IPS-18c (cell line): Measurements from ENCODE around the gene C7.

Source experiments
- H3K4me3 ChIP-seq: 2 replicates; pipeline ENCODE4 v1.7.0; 2013; ENCODE audit warnings: low read depth, mild to moderate bottlenecking, low read length, moderate library complexity; ENCODE audit not compliant: insufficient read depth
- H3K9me3 ChIP-seq: one replicate; pipeline ENCODE4 v1.6.1; 2013; ENCODE audit warnings: mild to moderate bottlenecking, low read length, moderate library complexity; ENCODE audit not compliant: control insufficient read depth, insufficient read depth

C7 gene

GRCh38 chr5:40976836-40977235 is 67.5 kb downstream of the C7 start:
- Histone ChIP-seq H3K9me3 (no peaks in the 10 kb centered on the region), H3K4me3 (no peak overlapping the region)

DNA sequence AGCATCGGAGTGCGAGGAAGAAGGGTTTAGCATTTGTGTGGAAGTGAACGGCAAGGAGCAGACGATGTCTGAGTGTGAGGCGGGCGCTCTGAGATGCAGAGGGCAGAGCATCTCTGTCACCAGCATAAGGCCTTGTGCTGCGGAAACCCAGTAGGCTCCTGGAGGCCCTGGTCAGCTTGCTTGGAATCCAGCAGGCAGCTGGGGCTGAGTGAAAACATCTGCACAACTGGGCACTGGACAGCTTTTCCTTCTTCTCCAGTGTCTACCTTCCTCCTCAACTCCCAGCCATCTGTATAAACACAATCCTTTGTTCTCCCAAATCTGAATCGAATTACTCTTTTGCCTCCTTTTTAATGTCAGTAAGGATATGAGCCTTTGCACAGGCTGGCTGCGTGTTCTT is 72.1 kb downstream of the C7 start:
- H3K4me3 ChIP-seq: no peak overlapping the region
- H3K9me3 ChIP-seq: no peaks in the 10 kb centered on the region

DNA sequence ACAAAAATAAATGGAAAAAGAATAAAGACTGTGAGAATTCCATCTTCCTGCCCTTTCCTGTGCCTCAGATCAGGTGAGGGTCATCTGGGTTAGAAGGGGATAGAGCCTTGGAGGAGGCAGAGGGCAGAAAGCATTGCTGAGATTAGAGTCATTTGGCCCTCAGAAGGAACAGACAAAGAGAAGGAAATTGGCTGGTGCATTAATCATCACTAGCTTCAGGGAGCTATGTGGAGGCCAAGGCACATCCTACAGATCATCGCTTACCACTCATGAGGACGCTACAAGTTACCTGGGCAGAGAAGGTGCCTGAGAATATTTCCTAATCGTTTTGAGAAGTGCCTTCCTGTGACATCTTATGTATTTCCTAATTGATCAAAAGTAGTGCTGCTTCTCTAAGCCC is 74.5 kb downstream of the C7 start:
- Histone ChIP-seq H3K4me3 (no peak overlapping the region), H3K9me3 (no peaks in the 10 kb centered on the region)

- H3K9me3 ChIP-seq: no peaks in the 10 kb centered on the region
- no peak overlapping the region for H3K4me3 ChIP-seq
Measured at GRCh38 chr5:40984884-40985283, 75.6 kb downstream of the C7 start.

GRCh38 chr5:40985501-40985900 is 76.2 kb downstream of the C7 start:
- Histone ChIP-seq H3K9me3 (no peaks in the 10 kb centered on the region), H3K4me3 (no peak overlapping the region)

GRCh38 chr5:40986666-40987065 is 77.4 kb downstream of the C7 start:
- H3K9me3 ChIP-seq: no peaks in the 10 kb centered on the region
- no peak overlapping the region for H3K4me3 ChIP-seq

GRCh38 chr5:40987349-40987748 is 78.1 kb downstream of the C7 start:
- H3K4me3 ChIP-seq: no peak overlapping the region
- H3K9me3 ChIP-seq: no peaks in the 10 kb centered on the region

DNA sequence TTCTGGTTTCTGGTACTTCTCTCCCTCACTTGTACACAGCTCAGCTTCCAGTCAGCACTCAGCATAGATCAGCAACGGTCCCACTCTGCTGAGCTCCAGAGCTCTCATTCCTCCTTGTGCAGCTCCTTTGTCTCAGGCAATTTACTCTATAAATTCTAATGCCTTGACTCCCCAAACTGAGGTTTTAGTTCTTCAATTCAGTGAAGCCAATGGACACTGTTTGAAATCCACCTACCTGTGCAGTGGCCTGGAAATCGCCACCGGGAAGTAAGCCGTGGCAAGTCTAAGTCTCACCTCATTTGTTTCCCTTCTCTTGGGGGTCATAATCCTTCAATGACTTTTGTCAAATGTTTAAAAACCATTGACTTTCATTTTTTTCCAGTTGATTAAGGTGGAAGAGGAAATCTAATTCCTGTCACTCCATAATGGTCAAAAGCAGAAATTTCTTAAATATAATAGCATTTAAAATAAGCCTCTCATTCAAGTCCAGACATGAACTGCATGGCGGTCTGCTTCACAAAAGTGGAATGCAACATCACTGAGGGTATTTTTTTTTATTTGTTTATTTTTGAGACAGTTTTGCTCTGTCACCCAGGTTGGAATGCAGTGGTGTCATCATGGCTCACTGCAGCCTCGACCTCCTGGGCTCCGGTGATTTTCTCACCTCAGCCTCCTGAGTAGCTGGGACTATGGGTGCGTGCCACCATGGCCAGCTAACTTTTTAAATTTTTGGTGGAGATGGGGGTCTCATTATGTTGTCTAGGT is 79.6 kb downstream of the C7 start:
- H3K4me3 ChIP-seq: no peak overlapping the region
- H3K9me3 ChIP-seq: no peaks in the 10 kb centered on the region

DNA sequence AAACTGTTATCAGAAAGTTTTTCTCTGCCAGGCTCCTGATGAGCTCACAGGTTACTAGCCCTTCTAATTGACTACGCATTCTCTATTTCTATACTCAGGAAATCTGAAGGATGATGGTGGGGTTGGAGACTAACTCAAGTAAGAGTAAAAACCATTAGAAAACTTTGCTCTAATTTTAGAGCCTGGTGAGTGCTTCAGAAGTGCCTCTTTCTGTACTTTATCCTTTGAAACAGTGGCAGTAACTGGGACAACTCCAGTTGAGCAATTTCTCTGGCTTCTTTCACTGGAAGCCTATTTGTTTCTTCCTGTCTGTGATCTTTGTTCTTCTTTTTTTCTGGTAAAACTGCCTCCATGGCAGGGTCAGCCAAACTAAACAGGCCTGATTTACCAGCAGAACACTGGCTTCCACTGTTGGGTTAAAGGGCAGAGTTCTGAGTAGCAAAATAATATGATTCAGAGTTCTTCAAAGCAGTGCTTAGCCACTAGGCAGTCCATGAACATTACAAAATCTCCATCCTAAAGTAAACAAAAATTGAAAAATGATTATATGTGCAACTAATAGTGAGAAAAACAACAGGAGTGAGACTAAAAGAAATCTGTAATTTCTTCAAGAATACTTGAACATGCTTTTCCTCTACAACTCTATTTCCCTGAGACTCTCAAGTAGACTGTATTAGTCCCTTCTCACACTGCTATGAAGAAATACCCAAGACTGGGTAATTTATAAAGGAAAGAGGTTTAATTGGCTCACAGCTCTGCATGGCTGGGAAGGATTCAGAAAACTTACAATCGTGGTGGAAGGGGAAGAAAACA is 82.1 kb downstream of the C7 start:
- Histone ChIP-seq H3K4me3 (no peak overlapping the region), H3K9me3 (no peaks in the 10 kb centered on the region)

- Histone ChIP-seq H3K4me3 (no peak overlapping the region), H3K9me3 (no peaks in the 10 kb centered on the region)
Measured at GRCh38 chr5:40991981-40992559, 82.8 kb downstream of the C7 start.

DNA sequence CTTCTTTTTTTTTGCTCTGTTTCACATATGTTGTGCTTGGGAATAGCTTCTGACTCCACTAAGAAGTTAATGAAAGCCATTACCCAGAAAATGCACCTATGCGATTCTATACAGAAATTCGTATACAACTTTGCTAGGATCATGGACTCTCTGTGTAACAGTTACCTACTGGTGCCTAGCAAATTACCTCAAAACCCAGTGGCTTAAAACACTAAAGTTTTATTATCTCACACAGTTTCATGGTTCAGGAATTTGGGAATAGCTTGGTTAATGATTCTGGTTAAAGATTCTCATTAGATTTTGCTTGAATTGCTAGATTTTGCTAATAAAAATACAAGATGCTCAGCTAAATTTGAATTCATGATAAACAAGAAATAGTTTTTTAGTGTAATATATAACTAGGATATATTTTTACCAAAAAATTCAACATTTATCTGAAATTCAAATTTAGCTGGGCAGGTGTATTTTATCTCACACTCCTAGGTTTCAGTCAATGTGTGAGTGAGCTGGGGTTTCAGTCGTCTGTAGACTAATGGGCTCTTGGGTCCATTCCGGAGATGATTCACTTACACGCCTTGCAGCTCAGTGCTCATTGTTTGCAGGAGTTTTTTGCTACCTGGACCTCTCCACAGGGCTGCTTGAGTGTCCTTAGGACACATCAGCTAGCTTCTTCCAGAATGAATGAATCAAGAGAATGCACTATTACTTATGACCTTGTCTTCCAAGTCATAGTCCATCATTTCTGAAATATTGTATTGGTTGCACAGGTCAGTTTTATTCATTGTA is 86.7 kb downstream of the C7 start:
- no peaks in the 10 kb centered on the region for H3K9me3 ChIP-seq
- no peak overlapping the region for H3K4me3 ChIP-seq

DNA sequence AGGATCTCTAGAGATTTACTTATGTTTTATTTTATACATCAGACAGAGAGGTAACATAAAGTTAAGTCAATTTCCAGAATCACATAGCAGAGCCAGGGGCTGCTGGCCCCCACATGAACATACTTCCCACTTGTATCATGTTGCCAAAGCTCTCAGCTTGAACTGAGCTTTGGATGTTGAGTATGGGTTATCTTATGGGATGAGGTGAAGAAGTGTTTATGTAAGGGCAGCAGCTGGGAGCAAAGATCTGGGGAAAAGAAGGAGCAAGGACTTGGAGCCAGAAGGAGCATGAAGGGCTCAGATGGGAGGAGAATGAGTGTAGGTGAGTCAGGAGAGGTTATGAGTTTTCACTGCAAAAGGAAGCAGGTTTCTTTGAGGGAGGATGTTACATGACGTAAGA is 89.8 kb downstream of the C7 start:
- Histone ChIP-seq H3K9me3 (no peaks in the 10 kb centered on the region), H3K4me3 (no peak overlapping the region)

- H3K4me3 ChIP-seq: no peak overlapping the region
Measured at GRCh38 chr5:40999966-41000365, 90.7 kb downstream of the C7 start.

DNA sequence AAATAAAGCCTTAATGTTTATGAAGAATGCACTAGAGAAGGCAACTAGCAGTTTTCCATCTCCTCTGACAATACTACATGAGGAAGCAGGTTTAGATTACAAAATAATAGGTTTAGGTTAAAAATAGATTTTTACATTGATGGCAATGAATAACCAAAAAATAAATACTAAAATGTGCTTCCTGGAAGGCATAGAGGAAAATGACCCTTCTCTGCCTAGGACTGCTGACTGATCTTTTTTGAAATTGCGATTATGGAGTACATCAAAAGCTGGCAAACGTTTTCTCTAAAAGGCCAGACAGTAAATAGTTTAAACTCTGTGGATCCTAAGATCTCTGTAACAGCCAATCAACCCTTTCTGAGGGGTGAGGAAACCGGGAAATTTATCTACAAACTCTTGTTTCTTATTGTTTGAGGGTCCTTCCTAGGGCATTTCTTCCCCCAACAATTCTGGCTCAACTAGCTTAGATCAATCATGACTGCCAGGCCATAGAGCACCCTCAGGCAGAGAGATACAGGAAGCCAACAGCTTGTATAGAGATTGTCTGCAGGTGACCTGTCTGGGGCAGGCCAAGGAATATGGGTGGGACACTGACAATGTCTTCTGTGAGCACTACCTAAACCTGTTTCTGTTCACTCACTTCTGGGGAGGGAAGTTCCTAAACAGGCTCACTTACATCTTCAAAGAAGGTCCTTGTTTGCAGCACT is 94.5 kb downstream of the C7 start:
- Histone ChIP-seq H3K4me3 (no peak overlapping the region), H3K9me3 (no peaks in the 10 kb centered on the region)

More at GRCh38 chr5:40999966-41000365, 90.7 kb downstream of the C7 start:
- H3K9me3 ChIP-seq: no peaks in the 10 kb centered on the region

DNA sequence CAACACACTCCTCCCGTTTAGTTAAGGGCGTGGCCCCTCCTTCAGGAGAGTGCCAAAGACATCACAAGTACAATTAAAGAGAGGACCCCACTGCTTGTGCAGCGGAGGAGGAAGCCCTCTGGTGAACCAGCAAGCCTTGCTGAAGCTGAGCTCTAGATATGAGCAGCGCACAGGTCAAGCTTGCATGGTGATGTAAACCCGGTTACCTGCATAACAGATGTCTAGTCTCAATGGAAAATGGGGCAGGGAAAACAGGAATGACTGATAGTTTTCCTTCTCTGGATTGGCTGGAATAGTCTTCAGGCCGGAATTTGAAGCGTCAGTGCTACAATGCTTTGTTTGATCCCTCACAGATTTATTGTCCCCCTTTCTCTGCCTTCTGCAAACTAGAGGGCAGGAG is 95.6 kb downstream of the C7 start:
- Histone ChIP-seq H3K4me3 (no peak overlapping the region), H3K9me3 (no peaks in the 10 kb centered on the region)

- Histone ChIP-seq H3K9me3 (no peaks in the 10 kb centered on the region), H3K4me3 (no peak overlapping the region)
Measured at GRCh38 chr5:41009232-41009631, 99.9 kb downstream of the C7 start.

GRCh38 chr5:41010572-41010971 is 101.3 kb downstream of the C7 start:
- Histone ChIP-seq H3K4me3 (no peak overlapping the region), H3K9me3 (no peaks in the 10 kb centered on the region)
